Retinal pigment epithelial cell (primary cell): Measurements from ENCODE around the gene CASP8AP2.
A peak's percentile ranks its signal among the peaks of the same experiment; 100 is the strongest.
"Not testable (repeated sequence)": the region's sequence is repeated elsewhere in the genome, so short reads cannot be mapped to it uniquely, and the experiment has no call there.

ENCODE experiments used
- DNase-seq: peaks from one replicate; pipeline ENCODE4 v3.0.0-alpha.2; 2010; ENCODE audit warnings: low read depth
- H3K4me3 ChIP-seq: 2 replicates; pipeline ENCODE4 v1.5.1; 2011; ENCODE audit warnings: mild to moderate bottlenecking, low read length, control low read depth, moderate library complexity
- CTCF ChIP-seq: conservative IDR thresholded peaks from 2 replicates; pipeline ENCODE4 v1.5.1; 2011; ENCODE audit warnings: low read depth, low read length, control low read depth, inconsistent platforms

CASP8AP2 gene

GRCh38 chr6:89799756-89800155 lies 29.9 kb upstream of the CASP8AP2 start:
- no peak for DNase-seq
- TF ChIP-seq CTCF, result no peak
- no peak overlapping the region for H3K4me3 ChIP-seq

- no peak for TF ChIP-seq CTCF
- no peak for DNase-seq
- H3K4me3 ChIP-seq, result no peak overlapping the region
Measured at GRCh38 chr6:89803271-89803670, 26.4 kb upstream of the CASP8AP2 start.

DNA sequence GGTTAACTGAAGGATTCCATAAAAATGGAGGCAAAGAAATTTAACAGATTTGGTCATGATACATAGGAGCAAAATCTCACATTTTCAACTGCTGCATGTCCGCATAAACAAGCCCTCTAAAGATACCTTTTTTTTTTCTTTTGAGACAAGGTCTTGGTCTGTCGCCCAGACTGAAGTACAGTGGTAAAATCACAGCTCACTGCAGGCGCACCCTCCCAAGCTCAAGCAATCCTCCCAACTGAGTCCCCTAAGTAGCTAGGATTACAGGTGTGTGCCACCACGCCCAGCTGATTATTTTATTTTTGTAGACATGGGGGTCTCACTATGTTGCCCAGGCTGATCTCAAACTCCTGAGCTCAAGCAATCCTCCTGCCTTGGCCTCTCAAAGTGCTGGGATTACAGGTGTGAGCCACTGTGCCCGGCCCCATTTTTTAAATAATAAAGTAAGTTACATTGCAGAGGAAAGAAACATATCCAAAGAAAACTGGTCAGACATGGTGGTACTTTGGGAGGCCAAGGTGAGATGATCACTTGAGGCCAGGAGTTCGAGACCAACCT lies 23.8 kb upstream of the CASP8AP2 start:
- TF ChIP-seq CTCF, result no peak
- H3K4me3 ChIP-seq, result no peak overlapping the region

DNA sequence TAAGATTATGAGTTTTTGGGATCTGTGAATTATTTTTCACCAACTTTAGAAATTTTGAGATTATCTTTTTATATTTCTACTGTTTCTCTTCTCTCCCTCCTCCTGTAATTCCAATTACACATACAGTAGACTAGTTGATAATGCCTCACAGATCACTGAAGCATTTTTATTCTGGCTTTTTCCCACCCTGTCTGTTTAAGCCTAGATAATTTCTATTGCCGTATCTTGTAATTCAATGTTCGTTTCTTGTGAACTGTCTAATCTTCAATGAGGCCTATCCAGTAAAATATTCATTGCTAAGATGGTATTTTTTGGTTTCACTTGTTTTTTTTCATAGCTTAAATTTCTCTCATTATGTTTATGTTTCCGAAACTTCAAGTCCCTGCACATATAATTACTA lies 22.1 kb upstream of the CASP8AP2 start:
- H3K4me3 ChIP-seq, result no peak overlapping the region
- DNase-seq, result no peak
- TF ChIP-seq CTCF, result no peak

More for the DNA sequence above, 23.8 kb upstream of the CASP8AP2 start:
- no peak for DNase-seq

DNA sequence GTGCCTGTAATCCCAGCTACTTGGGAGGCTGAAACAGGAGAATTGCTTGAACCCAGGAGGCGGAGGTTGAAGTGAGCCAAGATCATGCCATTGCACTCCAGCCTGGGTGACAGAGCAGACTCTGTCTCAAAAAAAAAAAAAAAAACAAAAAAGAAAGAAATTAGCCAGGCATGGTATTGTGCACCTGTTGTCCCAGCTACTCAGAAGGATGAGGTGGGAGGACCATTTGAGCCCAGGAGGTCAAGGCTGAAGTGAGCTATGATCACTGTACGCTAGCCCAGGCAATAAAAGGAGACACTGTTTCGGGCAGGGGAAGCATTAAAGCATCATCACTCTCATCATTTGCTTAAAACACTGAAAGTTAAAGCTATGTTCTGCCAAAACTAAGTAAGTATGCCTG lies 16.3 kb upstream of the CASP8AP2 start:
- DNase-seq, H3K4me3 ChIP-seq: not testable (repeated sequence)

- H3K4me3 ChIP-seq, result no peak overlapping the region
- TF ChIP-seq CTCF, result no peak
- no peak for DNase-seq
Measured at GRCh38 chr6:89817481-89817880, 12.2 kb upstream of the CASP8AP2 start.

GRCh38 chr6:89818977-89819335 lies 10.7 kb upstream of the CASP8AP2 start:
- DNase-seq, result no peak
- no peak for TF ChIP-seq CTCF
- peak overlapping the region; percentile 96 for H3K4me3 ChIP-seq
